Stomach (tissue), 4 donors: ENCODE measurements around the gene RIF1.

Experiments
- CTCF ChIP-seq, 7 experiments: fragments of 450-650 bp in 4 of 7; fragments of 200-600 bp in 3 of 7; sonication (generic) in 3 of 7; IDR thresholded peaks; one replicate each; pipeline ENCODE4 v1.5.1; 2016 to 2019; ENCODE audit warnings: antibody characterized with exemption in 7 of 7, control low read depth in 2 of 7, mild to moderate bottlenecking in 1 of 7
- EP300 ChIP-seq: sonication (generic); formaldehyde crosslinking; IDR thresholded peaks from one replicate; pipeline ENCODE4 v1.6.1; 2017; ENCODE audit warnings: antibody characterized with exemption
- POLR2A ChIP-seq, 4 donors: fragments of 450-650 bp; IDR thresholded peaks; one replicate each; pipeline ENCODE4 v1.6.1; 2016; ENCODE audit warnings: antibody characterized with exemption in 4 of 4, control low read depth in 2 of 4, mild to moderate bottlenecking in 1 of 4, moderate library complexity in 1 of 4
- POLR2AphosphoS5 ChIP-seq, 3 donors: sonication (generic); formaldehyde crosslinking; IDR thresholded peaks; one replicate each; pipeline ENCODE4 v1.6.1; 2016; ENCODE audit warnings: antibody characterized with exemption in 3 of 3

GRCh38 chr2:151417650-151418049 lies 7.9 kb downstream of the RIF1 start:
- TF ChIP-seq POLR2AphosphoS5 (IDR thresholded peaks at IDR 0.05) (no peak), CTCF (IDR thresholded peaks at IDR 0.05) (no peak), POLR2A (IDR thresholded peaks at IDR 0.05) (no peak), EP300 (no peak)
